ENCODE measurements around the gene GDF11. TPM values are rescaled to one million over a fixed set of nuclear protein-coding genes. Genes with fewer than 3 reads are reported as not detected.

The GDF11 gene
- total and polyA plus RNA-seq, 4 donors: 3.0 to 9.4 (median 5.4) TPM

GRCh38 chr12:55718624-55719275 lies 24.2 kb upstream of the GDF11 start:
- Histone ChIP-seq H3K9me3 (ENCODE audit: control insufficient read depth, low read length) (no peaks in the 10 kb centered on the region), H3K4me1 (ENCODE audit: control insufficient read depth in 1 of 2, insufficient read depth in 2 of 2, low read length in 2 of 2) (no peaks in the 10 kb centered on the region), H3K36me3 (ENCODE audit: control insufficient read depth in 1 of 2, insufficient read depth in 2 of 2, low read length in 1 of 2) (no peaks in the 10 kb centered on the region), H3K4me3 (ENCODE audit: low read length in 2 of 2) (no peak overlapping the region), H3K27me3 (ENCODE audit: control insufficient read depth in 1 of 2, insufficient read depth in 2 of 2, low read length in 1 of 2) (no peaks in the 10 kb centered on the region), H3K27ac (ENCODE audit: low read depth in 1 of 2, low read length in 2 of 2) (peak overlapping the region; percentile 38 to 76)
- 15 to 29% methylated on average over 4 of the region's 4 CpGs for WGBS, 2 donors
- ATAC-seq (ENCODE audit: low FRiP score): no peak
- peak; percentile 51 to 57 for DNase-seq
- intact Hi-C loops (cut with DNase I): no loop called here

DNA sequence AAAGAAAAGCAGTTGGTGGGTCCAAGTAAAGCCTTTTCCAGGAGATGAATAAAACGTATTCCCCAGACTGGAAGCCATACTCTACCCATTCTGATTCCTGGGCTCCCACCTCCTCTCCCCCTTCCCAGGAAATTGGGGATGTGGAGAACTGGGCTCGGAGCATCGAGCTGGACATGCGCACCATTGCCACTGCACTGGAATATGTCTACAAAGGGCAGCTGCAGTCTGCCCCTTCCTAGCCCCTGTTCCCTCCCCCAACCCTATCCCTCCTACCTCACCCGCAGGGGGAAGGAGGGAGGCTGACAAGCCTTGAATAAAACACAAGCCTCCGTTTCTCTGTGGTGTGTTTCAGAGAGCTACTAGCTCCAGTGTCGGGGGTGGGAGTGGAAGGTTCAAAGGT lies 23.6 kb upstream of the GDF11 start:
- no peak for ATAC-seq (ENCODE audit: low FRiP score)
- Histone ChIP-seq H3K9me3 (ENCODE audit: control insufficient read depth, low read length) (no peaks in the 10 kb centered on the region), H3K27ac (ENCODE audit: low read depth in 1 of 2, low read length in 2 of 2) (peak overlapping the region; percentile 38 to 76), H3K27me3 (ENCODE audit: control insufficient read depth in 1 of 2, insufficient read depth in 2 of 2, low read length in 1 of 2) (no peaks in the 10 kb centered on the region), H3K4me1 (ENCODE audit: control insufficient read depth in 1 of 2, insufficient read depth in 2 of 2, low read length in 2 of 2) (no peaks in the 10 kb centered on the region), H3K4me3 (ENCODE audit: low read length in 2 of 2) (no peak overlapping the region), H3K36me3 (ENCODE audit: control insufficient read depth in 1 of 2, insufficient read depth in 2 of 2, low read length in 1 of 2) (no peaks in the 10 kb centered on the region)
- WGBS, 2 donors: 37 to 44% methylated on average over 7 of the region's 7 CpGs
- intact Hi-C loops (cut with DNase I): no loop called here
- DNase-seq: peak; percentile 35 to 48

DNA sequence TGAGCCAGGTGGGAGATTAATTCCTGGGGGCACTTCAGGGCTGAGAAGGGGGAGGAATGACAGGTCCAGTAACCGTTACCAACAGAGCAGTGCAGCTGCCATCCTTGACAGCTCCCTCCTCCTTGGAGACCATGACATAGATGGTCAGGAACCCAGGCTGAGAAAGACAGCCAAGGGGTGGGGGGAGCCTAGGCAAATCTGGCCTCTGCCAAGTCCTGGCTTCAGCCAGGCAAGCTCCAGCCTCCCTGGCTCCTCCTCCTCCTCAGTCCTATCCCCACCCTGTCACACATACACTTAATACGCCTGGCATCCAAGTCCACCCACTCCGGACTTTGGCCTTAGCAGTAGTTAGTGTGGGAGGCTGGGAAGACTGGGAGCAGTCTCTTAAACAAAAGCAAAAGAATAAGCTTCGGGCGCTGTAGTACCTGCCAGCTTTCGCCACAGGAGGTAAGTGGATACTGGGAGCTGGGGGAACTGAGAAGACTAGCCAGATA lies 22.8 kb upstream of the GDF11 start, which contains the start of gene RDH5:
TSS of gene RDH5 (plus strand) at position 323 of the 494 bp plus-strand sequence. CDS start 792 bp downstream, outside the sequence.
- intact Hi-C loops (cut with DNase I): loop anchor here in 1 of 2 donors (2.0 to 5.0 kb wide), 3 partner anchors 13 to 63 kb away; partner anchors contain the start of gene ITGA7
- H3K9me3 ChIP-seq (ENCODE audit: control insufficient read depth, low read length): no peaks in the 10 kb centered on the region
- WGBS, 2 donors: 1 to 5% methylated on average over 6 of the region's 6 CpGs
- H3K27ac ChIP-seq (ENCODE audit: low read depth in 1 of 2, low read length in 2 of 2): peak within 1 kb of the TSS; percentile 38 to 76
- no peak within 1 kb of the TSS for H3K4me3 ChIP-seq (ENCODE audit: low read length in 2 of 2)
- H3K36me3 ChIP-seq (ENCODE audit: control insufficient read depth in 1 of 2, insufficient read depth in 2 of 2, low read length in 1 of 2): no peaks in the 10 kb centered on the region
- no peaks in the 10 kb centered on the region for H3K27me3 ChIP-seq (ENCODE audit: control insufficient read depth in 1 of 2, insufficient read depth in 2 of 2, low read length in 1 of 2)
- ATAC-seq (ENCODE audit: low FRiP score) (peak; percentile 68), DNase-seq (peak; percentile 90 to 93)
- H3K4me1 ChIP-seq (ENCODE audit: control insufficient read depth in 1 of 2, insufficient read depth in 2 of 2, low read length in 2 of 2): no peaks in the 10 kb centered on the region

DNA sequence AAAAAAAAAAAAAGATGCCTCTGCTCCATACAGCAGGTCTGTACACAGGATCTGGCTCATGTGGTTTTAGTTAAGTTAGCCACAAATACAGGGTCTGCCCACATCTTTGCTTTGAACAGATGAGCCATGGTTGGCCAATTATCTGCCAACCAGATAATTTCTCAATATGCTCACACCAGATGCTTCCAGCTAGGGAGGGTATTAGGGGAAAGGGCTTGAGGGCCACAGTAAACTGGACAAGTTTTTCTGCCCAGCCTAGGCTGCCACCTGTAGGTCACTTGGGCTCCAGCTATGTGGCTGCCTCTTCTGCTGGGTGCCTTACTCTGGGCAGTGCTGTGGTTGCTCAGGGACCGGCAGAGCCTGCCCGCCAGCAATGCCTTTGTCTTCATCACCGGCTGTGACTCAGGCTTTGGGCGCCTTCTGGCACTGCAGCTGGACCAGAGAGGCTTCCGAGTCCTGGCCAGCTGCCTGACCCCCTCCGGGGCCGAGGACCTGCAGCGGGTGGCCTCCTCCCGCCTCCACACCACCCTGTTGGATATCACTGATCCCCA lies 22.0 kb upstream of the GDF11 start:
- ATAC-seq (ENCODE audit: low FRiP score) (peak; percentile 80), DNase-seq (peak; percentile 94 to 96)
- WGBS, 2 donors: 0 to 3% methylated on average over 9 of the region's 9 CpGs
- intact Hi-C loops (cut with DNase I): loop anchor here in 1 of 2 donors (2.0 to 5.0 kb wide), 3 partner anchors 14 to 64 kb away; partner anchors contain the start of gene ITGA7
- Histone ChIP-seq H3K4me3 (ENCODE audit: low read length in 2 of 2) (no peak overlapping the region), H3K27me3 (ENCODE audit: control insufficient read depth in 1 of 2, insufficient read depth in 2 of 2, low read length in 1 of 2) (no peaks in the 10 kb centered on the region), H3K4me1 (ENCODE audit: control insufficient read depth in 1 of 2, insufficient read depth in 2 of 2, low read length in 2 of 2) (no peaks in the 10 kb centered on the region), H3K9me3 (ENCODE audit: control insufficient read depth, low read length) (no peaks in the 10 kb centered on the region), H3K36me3 (ENCODE audit: control insufficient read depth in 1 of 2, insufficient read depth in 2 of 2, low read length in 1 of 2) (no peaks in the 10 kb centered on the region), H3K27ac (ENCODE audit: low read depth in 1 of 2, low read length in 2 of 2) (peak overlapping the region in 1 of 2 donors; percentile 76)

- ATAC-seq (ENCODE audit: low FRiP score) (no peak), DNase-seq (peak; percentile 63 to 80)
- Histone ChIP-seq H3K9me3 (ENCODE audit: control insufficient read depth, low read length) (no peaks in the 10 kb centered on the region), H3K27me3 (ENCODE audit: control insufficient read depth in 1 of 2, insufficient read depth in 2 of 2, low read length in 1 of 2) (no peaks in the 10 kb centered on the region), H3K4me3 (ENCODE audit: low read length in 2 of 2) (no peak overlapping the region), H3K36me3 (ENCODE audit: control insufficient read depth in 1 of 2, insufficient read depth in 2 of 2, low read length in 1 of 2) (no peaks in the 10 kb centered on the region), H3K27ac (ENCODE audit: low read depth in 1 of 2, low read length in 2 of 2) (peak overlapping the region in 1 of 2 donors; percentile 72), H3K4me1 (ENCODE audit: control insufficient read depth in 1 of 2, insufficient read depth in 2 of 2, low read length in 2 of 2) (no peaks in the 10 kb centered on the region)
- WGBS, 2 donors: 33 to 36% methylated on average over 14 of the region's 14 CpGs
- intact Hi-C loops (cut with DNase I): loop anchor here in 1 of 2 donors (2.0 to 5.0 kb wide), 3 partner anchors 15 to 64 kb away; partner anchors contain the start of gene ITGA7
Measured at GRCh38 chr12:55721601-55722213, 21.2 kb upstream of the GDF11 start.

- no peaks in the 10 kb centered on the region for H3K27me3 ChIP-seq (ENCODE audit: control insufficient read depth in 1 of 2, insufficient read depth in 2 of 2, low read length in 1 of 2)
- ATAC-seq (ENCODE audit: low FRiP score) (no peak), DNase-seq (peak; percentile 51 to 61)
- 79 to 83% methylated on average over 8 of the region's 8 CpGs for WGBS, 2 donors
- H3K4me3 ChIP-seq (ENCODE audit: low read length in 2 of 2): no peak overlapping the region
- H3K27ac ChIP-seq (ENCODE audit: low read depth in 1 of 2, low read length in 2 of 2): peak overlapping the region in 1 of 2 donors; percentile 18
- intact Hi-C loops (cut with DNase I): loop anchor here in 1 of 2 donors (5.0 kb wide), 1 partner anchor 66 kb away; no protein-coding TSS in a partner anchor
- no peaks in the 10 kb centered on the region for H3K9me3 ChIP-seq (ENCODE audit: control insufficient read depth, low read length)
- H3K4me1 ChIP-seq (ENCODE audit: control insufficient read depth in 1 of 2, insufficient read depth in 2 of 2, low read length in 2 of 2): no peaks in the 10 kb centered on the region
- no peaks in the 10 kb centered on the region for H3K36me3 ChIP-seq (ENCODE audit: control insufficient read depth in 1 of 2, insufficient read depth in 2 of 2, low read length in 1 of 2)
Measured at GRCh38 chr12:55722948-55723347, 20.0 kb upstream of the GDF11 start.

DNA sequence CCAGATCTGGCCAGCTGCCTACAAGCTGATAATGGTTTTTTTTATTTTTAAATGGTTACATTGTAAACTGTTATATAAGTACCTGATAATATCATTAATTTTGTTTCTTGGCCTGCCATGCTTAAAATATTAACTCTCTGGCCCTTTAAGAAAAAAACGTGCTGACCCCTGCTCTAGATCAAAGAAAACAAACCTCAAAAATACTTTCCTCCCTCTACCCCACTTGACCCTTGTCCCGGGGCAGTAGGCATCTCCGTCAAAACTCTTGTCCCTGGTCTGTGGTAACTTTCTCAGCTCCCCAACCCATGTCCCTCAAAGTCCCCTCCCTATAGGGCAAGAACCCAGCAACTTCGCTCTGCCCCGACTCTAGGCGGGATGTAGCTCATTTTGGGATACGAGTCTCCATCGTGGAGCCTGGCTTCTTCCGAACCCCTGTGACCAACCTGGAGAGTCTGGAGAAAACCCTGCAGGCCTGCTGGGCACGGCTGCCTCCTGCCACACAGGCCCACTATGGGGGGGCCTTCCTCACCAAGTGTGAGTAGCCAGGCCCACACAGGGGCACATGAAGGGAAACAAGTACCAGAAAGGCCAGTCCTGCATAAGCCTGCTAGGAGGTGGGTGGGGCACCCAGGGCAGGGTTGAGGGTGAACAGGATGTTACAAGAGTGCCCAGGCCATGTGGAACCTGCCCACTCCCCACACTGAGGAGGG lies 19.3 kb upstream of the GDF11 start:
- Histone ChIP-seq H3K27me3 (ENCODE audit: control insufficient read depth in 1 of 2, insufficient read depth in 2 of 2, low read length in 1 of 2) (no peaks in the 10 kb centered on the region), H3K36me3 (ENCODE audit: control insufficient read depth in 1 of 2, insufficient read depth in 2 of 2, low read length in 1 of 2) (no peaks in the 10 kb centered on the region), H3K4me1 (ENCODE audit: control insufficient read depth in 1 of 2, insufficient read depth in 2 of 2, low read length in 2 of 2) (no peaks in the 10 kb centered on the region), H3K4me3 (ENCODE audit: low read length in 2 of 2) (no peak overlapping the region), H3K27ac (ENCODE audit: low read depth in 1 of 2, low read length in 2 of 2) (no peak overlapping the region), H3K9me3 (ENCODE audit: control insufficient read depth, low read length) (no peaks in the 10 kb centered on the region)
- intact Hi-C loops (cut with DNase I): loop anchor here in 1 of 2 donors (5.0 kb wide), 1 partner anchor 66 kb away; no protein-coding TSS in a partner anchor
- peak; percentile 48 to 70 for DNase-seq
- WGBS, 2 donors: 2 to 7% methylated on average over 10 of the region's 10 CpGs
- no peak for ATAC-seq (ENCODE audit: low FRiP score)
